Activated naive CD4-positive, alpha-beta T cell treated with anti-CD3 and anti-CD28 coated beads, Interleukin-2, amount 50 U/mL, for 24 hours (primary cell): Measurements from ENCODE around the gene SEZ6L2.
A peak's percentile ranks its signal among the peaks of the same experiment; 100 is the strongest.

ENCODE experiments used
- H3K27ac Mint-ChIP-seq: one replicate; pipeline ENCODE4 v1.8.0; 2021; ENCODE audit warnings: mild to moderate bottlenecking, mixed read lengths
- H3K27me3 Mint-ChIP-seq: one replicate; pipeline ENCODE4 v1.8.0; 2021; ENCODE audit warnings: mixed read lengths
- H3K36me3 Mint-ChIP-seq: one replicate; pipeline ENCODE4 v1.8.0; 2021; ENCODE audit warnings: mixed read lengths
- H3K4me1 Mint-ChIP-seq: one replicate; pipeline ENCODE4 v1.8.0; 2021; ENCODE audit warnings: mixed read lengths
- H3K4me3 Mint-ChIP-seq: one replicate; pipeline ENCODE4 v1.8.0; 2021; ENCODE audit warnings: mild to moderate bottlenecking, mixed read lengths
- H3K9me3 Mint-ChIP-seq: one replicate; pipeline ENCODE4 v1.8.0; 2021; ENCODE audit warnings: mixed read lengths

The SEZ6L2 gene

DNA sequence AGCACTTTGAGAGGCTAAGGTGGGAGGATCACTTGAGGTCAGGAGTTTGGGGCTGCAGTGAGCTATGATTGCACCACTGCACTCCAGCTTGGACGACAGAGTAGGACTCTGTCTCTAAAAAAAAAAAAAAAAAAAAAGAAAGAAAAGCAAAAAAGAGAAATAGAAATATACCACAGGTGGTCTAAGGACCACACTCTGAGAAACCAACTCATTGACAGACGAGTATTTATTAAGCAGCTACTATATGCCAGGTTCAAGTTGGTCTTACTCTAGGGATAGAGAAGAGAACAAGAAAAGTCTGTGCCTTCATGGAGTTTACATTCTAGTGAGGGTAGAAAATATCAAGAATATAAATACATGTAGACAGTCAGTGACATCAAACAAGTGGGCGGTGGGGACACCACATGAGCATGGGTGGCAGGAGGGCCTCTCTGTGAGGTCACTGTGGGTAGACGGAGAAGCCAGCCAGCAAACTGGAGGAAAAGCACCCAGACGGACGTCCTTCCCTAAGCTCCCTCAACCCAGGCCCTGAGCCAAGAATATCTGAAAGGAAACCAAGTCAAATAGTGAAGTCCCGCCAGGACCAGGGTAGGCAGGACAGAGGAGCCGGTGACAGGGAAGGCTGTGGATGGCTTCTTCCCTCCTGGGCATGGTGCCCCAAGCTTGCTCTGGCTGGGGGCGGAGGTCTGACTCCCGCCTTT is 41.1 kb downstream of the SEZ6L2 start:
- H3K4me1 Mint-ChIP-seq, result peaks cover 16% of the 10 kb centered on the region
- no peak overlapping the region for H3K4me3 Mint-ChIP-seq
- no peaks in the 10 kb centered on the region for H3K9me3 Mint-ChIP-seq
- no peak overlapping the region for H3K27ac Mint-ChIP-seq
- H3K36me3 Mint-ChIP-seq, result peaks cover 4% of the 10 kb centered on the region
- no peaks in the 10 kb centered on the region for H3K27me3 Mint-ChIP-seq

DNA sequence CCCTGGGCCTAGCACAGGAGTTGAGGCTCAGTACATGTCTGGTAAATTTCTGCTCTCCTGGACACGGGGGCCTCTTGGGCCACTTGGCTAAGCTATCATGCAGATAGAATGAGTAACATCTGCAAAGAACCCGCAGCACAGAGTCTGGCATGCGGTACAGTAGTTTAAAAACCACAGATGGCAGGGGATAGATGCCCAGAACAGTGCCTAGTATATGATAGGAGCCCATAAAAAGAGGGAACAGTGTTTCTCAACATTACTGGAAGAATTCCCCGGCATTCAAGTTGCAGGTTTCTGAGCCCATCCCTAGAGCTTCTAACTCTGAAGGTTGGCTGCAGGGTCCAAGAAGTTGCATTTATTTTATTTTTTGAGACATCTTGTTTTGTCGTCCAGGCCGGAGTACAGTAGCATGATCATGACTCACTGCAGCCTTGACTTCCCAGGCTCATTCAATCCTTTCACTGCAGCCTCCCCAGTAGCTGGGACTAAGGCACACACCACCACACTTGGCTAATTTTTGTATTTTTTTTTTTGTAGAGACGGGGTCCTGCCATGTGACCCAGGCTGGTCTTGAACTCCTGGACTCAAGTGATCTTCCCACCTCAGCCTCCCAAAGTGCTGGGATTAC is 42.1 kb downstream of the SEZ6L2 start:
- Mint-ChIP-seq H3K9me3 (no peaks in the 10 kb centered on the region), H3K27me3 (no peaks in the 10 kb centered on the region), H3K4me3 (no peak overlapping the region), H3K4me1 (peaks cover 16% of the 10 kb centered on the region), H3K27ac (no peak overlapping the region), H3K36me3 (peaks cover 4% of the 10 kb centered on the region)

DNA sequence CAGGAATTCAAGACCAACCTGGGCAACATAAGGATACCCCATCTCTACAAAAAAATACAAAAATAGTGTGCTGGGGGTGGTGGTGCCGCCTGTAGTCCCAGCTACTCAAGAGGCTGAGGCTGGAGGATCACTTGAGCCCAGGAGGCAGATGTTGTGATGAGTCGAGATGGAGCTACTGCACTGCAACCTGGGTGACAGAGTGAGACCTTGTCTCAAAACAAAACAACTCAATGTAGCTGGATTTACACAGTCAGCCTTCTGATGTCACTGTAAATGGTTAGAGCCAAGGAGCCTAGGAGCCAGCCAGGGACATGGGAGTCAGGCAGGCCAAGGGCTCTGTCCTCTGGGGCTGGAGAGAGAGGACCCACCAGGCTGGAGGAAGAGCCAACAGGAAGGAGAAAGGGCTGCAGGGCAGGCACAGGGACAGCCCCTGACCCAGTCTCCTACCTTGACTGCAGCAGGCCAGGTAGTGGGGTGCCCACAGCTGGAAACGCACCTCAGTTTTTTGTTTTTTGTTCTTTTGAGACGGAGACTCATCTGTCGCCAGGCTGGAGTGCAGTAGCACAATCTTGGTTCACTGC is 44.7 kb downstream of the SEZ6L2 start:
- H3K36me3 Mint-ChIP-seq, result peaks cover 2% of the 10 kb centered on the region
- no peaks in the 10 kb centered on the region for H3K27me3 Mint-ChIP-seq
- no peaks in the 10 kb centered on the region for H3K4me1 Mint-ChIP-seq
- H3K4me3 Mint-ChIP-seq, result no peak overlapping the region
- no peak overlapping the region for H3K27ac Mint-ChIP-seq
- H3K9me3 Mint-ChIP-seq, result no peaks in the 10 kb centered on the region

DNA sequence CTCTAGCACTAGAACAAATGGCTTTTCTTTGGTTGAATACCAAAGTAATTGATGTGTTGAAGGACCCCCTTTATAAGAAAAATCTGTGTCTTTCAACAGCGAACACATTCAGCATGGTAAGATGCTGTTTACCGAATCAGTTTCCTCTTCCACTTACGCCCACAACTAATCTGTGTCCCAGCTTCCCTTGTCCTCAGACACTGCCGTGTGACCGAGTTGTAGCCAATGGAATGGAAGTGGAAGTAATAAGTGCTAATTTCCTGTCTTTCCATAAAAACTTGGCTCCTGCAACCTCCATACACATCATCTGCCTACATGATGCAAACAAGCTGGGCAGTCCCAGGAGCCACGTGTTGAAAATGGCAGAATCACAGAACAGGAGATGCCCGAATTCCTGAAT is 46.7 kb downstream of the SEZ6L2 start:
- Mint-ChIP-seq H3K27ac (no peak overlapping the region), H3K36me3 (no peaks in the 10 kb centered on the region), H3K27me3 (no peaks in the 10 kb centered on the region), H3K9me3 (no peaks in the 10 kb centered on the region), H3K4me1 (peaks cover 5% of the 10 kb centered on the region), H3K4me3 (no peak overlapping the region)

DNA sequence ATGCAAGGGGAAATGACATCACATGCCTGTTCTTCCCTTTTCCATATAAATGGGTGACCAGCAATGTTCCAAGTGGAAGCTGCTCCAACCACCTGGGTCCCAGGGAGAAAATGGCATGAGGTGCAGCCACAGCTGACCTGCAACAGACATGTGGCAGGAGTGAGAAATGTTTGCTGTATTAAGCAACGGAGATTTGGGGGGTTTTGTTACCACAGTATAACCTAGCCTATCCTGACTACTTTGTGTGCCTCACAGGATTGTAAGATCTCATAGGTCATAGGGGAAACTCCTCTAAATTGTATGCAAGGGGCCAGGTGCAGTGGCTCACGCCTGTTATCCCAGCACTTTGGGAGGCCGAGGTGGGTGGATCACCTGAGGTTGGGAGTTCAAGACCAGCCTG is 48.4 kb downstream of the SEZ6L2 start:
- Mint-ChIP-seq H3K27me3 (no peaks in the 10 kb centered on the region), H3K27ac (no peak overlapping the region), H3K4me1 (peaks cover 5% of the 10 kb centered on the region), H3K36me3 (no peaks in the 10 kb centered on the region), H3K4me3 (no peak overlapping the region), H3K9me3 (no peaks in the 10 kb centered on the region)

DNA sequence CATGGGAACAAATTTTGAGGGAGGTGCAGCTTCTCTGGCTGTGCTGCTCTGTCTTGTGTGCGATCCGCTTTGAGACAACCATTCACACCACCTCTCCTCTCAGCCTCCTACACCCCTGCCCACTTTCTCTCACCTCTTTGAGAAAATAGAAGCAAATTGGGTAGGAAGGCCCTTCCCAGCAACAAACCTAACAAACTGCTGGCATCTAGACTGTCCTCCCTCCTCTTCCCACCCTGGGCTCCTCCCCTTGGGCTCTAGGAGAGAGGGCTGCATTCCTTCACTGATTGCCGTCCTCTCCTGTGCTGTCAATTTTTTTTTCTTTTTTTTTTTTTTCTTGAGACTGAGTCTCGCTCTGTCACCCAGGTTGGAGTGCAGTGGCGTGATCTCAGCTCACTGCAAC is 49.8 kb downstream of the SEZ6L2 start:
- Mint-ChIP-seq H3K36me3 (peaks cover 4% of the 10 kb centered on the region), H3K27ac (peak overlapping the region; percentile 30), H3K4me1 (peaks cover 5% of the 10 kb centered on the region), H3K4me3 (no peak overlapping the region), H3K27me3 (no peaks in the 10 kb centered on the region), H3K9me3 (no peaks in the 10 kb centered on the region)

DNA sequence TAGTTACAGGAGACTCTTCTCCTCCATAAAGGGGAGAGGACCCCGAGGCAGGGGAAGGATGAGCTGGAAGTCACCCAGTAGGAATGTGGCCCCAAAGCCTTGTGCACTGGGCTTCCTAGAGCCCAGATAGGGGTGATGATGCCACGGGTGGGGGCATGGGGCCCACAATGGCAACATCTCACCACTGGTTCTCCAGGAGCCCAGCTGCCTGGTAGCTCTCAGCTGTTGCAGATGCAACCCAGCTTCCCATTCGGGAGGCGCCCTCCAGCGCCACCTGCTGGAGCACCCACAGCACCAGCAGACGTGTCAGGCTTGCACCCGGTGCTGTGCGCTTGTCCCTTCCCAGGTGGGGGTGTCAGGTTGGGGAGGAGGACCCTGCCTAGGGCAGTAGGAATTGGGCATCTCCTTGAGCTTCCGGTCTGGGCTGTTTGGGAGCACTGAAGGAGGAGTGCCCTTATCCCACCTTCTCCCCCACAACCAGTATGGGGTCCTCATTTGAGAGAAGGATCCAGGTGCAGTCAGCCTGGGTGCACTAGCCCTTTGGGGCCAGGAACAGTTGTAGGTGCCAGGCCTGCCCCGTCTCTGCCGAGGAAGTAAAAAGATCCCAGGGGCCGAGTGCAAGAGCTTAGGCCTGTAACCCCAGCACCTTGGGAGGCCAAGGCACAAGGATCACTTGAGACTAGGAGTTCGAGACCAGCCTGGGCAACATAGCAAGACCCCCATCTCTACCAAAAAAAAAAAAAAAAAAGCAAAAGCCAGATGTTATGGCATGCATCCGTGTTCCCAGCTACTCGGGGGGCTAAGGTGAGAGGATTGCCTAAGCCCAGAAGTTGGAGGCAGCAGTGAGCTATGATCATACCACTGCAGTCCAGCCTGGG is 50.7 kb downstream of the SEZ6L2 start:
- H3K4me3 Mint-ChIP-seq, result no peak overlapping the region
- peak overlapping the region; percentile 41 for H3K27ac Mint-ChIP-seq
- peaks cover 5% of the 10 kb centered on the region for H3K4me1 Mint-ChIP-seq
- no peaks in the 10 kb centered on the region for H3K9me3 Mint-ChIP-seq
- no peaks in the 10 kb centered on the region for H3K27me3 Mint-ChIP-seq
- H3K36me3 Mint-ChIP-seq, result peaks cover 6% of the 10 kb centered on the region

DNA sequence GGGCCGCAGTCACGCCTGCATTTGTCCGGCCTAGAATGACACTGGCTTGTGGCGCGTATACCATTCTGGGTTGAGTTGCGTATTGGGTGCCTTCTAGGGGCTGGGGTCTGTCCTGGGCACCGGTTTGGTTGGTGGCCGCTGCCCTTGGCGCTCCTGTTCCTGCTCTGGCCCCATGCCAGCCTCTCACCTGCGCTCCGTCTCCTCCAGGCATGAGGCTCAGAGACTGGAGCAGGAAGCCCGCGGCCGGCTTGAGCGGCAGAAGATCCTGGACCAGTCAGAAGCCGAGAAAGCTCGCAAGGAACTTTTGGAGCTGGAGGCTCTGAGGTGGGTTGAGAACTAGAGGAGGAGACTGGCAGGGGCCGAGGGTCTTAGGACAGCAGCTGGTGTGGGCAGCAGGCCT is 53.7 kb downstream of the SEZ6L2 start:
- Mint-ChIP-seq H3K4me1 (peaks cover 5% of the 10 kb centered on the region), H3K4me3 (no peak overlapping the region), H3K36me3 (peaks cover 6% of the 10 kb centered on the region), H3K9me3 (no peaks in the 10 kb centered on the region), H3K27me3 (no peaks in the 10 kb centered on the region), H3K27ac (peak overlapping the region; percentile 80)

DNA sequence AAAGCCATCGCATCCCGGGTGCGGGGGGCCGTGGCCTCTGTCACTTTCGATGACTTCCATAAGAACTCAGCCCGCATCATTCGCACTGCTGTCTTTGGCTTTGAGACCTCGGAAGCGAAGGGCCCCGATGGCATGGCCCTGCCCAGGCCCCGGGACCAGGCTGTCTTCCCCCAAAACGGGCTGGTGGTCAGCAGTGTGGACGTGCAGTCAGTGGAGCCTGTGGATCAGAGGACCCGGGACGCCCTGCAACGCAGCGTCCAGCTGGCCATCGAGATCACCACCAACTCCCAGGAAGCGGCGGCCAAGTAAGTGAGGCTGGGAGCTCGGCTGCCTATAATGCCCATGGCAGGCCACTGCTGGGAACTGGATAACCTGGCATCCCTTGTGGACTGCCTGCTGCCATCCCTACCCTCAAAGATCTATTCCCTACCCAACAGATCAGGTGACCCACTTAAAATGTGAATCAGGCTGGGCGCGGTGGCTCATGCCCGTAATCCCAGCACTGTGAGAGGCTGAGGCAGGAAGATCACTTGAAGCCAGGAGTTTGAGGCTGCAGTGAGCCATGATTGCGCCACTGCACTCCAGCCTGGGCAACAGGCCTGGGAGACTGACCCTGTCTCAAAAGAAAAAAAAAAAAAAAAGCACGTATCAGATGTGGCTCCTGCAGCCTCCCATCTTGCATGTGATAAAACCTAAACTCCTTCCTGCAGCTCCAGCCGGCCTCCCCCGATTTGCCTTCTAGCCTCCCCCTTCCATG is 54.6 kb downstream of the SEZ6L2 start:
- Mint-ChIP-seq H3K4me1 (peaks cover 5% of the 10 kb centered on the region), H3K27ac (peak overlapping the region; percentile 80)

DNA sequence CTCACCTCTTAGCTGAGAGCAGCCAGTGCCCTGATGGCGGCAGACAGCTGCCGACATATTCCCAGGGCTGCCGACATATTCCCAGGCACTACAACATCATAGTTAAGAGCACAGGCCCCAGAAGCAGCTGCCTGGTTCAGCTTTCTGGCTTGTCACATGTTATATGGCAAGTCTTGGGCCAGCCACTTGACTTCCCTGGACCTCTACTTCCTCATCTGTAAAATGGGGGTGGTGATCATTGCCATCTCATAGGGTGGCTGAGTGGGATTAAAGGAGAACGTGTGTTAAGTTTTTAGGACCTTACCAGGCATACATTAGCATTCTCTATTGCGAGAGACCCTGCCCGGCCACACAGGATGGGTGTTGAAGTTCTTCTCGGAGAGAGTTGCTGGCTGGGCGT is 55.4 kb downstream of the SEZ6L2 start:
- Mint-ChIP-seq H3K36me3 (peaks cover 6% of the 10 kb centered on the region), H3K27ac (no peak overlapping the region), H3K4me3 (no peak overlapping the region), H3K9me3 (no peaks in the 10 kb centered on the region), H3K27me3 (no peaks in the 10 kb centered on the region), H3K4me1 (peaks cover 5% of the 10 kb centered on the region)

More for the DNA sequence above, 54.6 kb downstream of the SEZ6L2 start:
- Mint-ChIP-seq H3K36me3 (peaks cover 6% of the 10 kb centered on the region), H3K9me3 (no peaks in the 10 kb centered on the region), H3K27me3 (no peaks in the 10 kb centered on the region), H3K4me3 (no peak overlapping the region)

DNA sequence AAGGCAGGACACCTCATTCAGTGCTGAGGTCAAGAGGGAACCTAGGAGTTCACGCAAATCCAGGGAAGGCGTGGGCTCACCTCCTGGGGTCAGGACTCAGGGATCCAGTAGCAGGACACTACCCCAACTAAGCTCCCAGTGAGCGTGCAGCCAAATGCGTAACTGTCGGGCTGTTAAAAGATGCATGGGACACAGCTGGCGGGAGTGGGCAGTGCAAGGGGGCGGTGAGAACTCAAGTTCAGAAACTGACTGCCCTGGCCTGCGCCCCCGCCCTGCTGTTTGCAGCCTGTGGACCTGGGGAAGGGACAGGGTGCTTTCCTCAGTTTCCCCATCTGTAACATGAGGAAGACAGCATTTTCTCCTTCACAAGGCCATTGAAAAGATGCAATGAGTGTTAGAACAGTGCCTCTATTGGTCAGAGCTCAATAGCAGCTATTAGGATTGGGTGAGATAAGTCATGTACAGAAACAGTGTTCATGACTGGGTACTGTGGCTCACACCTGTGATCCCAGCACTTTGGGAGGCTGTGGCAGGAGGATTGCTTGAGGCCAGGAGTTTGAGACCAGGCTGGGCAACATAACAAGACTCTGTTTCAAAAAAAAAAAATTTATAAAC is 56.5 kb downstream of the SEZ6L2 start:
- H3K36me3 Mint-ChIP-seq, result peaks cover 6% of the 10 kb centered on the region
- no peaks in the 10 kb centered on the region for H3K27me3 Mint-ChIP-seq
- peak overlapping the region; percentile 62 for H3K27ac Mint-ChIP-seq
- no peaks in the 10 kb centered on the region for H3K4me1 Mint-ChIP-seq
- H3K4me3 Mint-ChIP-seq, result no peak overlapping the region
- H3K9me3 Mint-ChIP-seq, result no peaks in the 10 kb centered on the region

DNA sequence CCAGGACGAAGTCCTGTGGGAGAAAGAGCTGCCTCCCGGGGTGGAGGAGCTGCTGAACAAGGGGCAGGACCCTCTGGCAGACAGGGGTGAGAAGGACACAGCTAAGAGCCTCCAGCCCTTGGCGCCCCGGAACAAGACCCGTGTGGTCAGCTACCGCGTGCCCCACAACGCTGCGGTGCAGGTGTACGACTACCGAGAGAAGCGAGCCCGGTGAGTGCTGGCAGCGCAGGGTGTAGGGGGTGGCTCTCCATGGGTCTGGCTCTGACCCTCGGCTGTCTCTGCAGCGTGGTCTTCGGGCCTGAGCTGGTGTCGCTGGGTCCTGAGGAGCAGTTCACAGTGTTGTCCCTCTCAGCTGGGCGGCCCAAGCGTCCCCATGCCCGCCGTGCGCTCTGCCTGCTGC is 57.7 kb downstream of the SEZ6L2 start:
- no peak overlapping the region for H3K27ac Mint-ChIP-seq
- H3K27me3 Mint-ChIP-seq, result no peaks in the 10 kb centered on the region
- H3K9me3 Mint-ChIP-seq, result no peaks in the 10 kb centered on the region
- H3K36me3 Mint-ChIP-seq, result peaks cover 6% of the 10 kb centered on the region
- H3K4me3 Mint-ChIP-seq, result no peak overlapping the region
- H3K4me1 Mint-ChIP-seq, result no peaks in the 10 kb centered on the region

DNA sequence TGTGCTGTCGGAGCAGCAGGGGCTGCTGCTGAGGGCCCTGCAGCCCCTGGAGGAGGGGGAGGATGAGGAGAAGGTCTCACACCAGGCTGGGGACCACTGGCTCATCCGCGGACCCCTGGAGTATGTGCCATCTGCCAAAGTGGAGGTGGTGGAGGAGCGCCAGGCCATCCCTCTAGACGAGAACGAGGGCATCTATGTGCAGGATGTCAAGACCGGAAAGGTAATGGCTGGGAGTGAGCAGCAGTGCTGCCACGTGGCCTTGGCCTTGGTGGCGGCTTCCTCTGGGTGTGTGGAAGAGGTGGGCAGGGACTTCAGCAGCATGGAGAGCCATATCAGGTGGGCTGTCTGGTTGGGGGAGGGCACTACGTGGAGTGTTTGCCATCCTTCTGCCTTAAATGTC is 59.1 kb downstream of the SEZ6L2 start:
- Mint-ChIP-seq H3K9me3 (no peaks in the 10 kb centered on the region), H3K36me3 (peaks cover 7% of the 10 kb centered on the region), H3K27me3 (no peaks in the 10 kb centered on the region), H3K4me3 (no peak overlapping the region), H3K4me1 (no peaks in the 10 kb centered on the region), H3K27ac (peak overlapping the region; percentile 68)

DNA sequence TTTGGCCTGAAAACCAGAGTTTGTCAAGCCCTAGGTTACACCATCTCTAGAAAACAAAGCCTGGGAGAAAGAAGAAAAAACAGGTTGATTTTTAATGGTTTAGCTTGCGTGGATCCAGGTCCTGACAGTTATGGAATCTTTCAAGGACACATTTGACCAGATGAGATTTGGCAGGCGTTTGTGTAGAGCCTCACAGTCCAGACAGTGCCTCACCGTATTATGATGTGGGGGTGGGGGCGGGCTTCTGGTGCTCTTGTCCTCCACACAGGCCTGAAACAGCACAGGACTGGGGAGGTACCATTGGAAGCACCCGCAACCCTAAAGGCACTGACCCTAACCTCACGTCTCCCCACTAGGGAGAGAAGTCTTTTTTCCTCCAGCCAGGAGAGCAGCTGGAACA is 59.5 kb downstream of the SEZ6L2 start:
- Mint-ChIP-seq H3K4me1 (no peaks in the 10 kb centered on the region), H3K4me3 (no peak overlapping the region), H3K27ac (peak overlapping the region; percentile 68), H3K27me3 (no peaks in the 10 kb centered on the region), H3K36me3 (peaks cover 6% of the 10 kb centered on the region), H3K9me3 (no peaks in the 10 kb centered on the region)

DNA sequence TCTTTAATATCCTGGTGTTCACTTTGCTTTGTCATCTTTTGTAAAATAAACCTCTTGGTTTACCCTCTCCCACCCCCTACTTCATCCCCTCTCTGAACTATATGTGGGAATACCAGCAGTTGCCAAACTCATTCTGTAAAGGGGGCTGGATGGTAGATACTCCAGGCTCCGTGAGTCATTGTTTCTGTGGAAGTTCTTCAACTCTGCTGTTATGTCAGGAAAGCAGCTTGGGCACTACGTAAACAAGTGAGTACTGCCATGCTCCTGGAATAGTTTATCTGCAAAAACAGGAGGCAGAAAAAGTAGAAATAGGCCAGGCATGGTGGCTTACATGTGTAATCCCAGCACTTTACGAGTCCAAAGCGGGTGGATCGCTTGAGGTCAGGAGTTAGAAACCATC is 61.5 kb downstream of the SEZ6L2 start:
- peak overlapping the region; percentile 23 for H3K27ac Mint-ChIP-seq
- peaks cover 4% of the 10 kb centered on the region for H3K36me3 Mint-ChIP-seq

More for the DNA sequence above, 61.5 kb downstream of the SEZ6L2 start:
- Mint-ChIP-seq H3K4me3 (no peak overlapping the region), H3K4me1 (no peaks in the 10 kb centered on the region), H3K9me3 (no peaks in the 10 kb centered on the region), H3K27me3 (no peaks in the 10 kb centered on the region)
